Measurements from ENCODE around the gene B3GALT6. TPM values are rescaled to one million over a fixed set of nuclear protein-coding genes. Genes with fewer than 3 reads are reported as not detected.

Gene B3GALT6
- total and polyA plus RNA-seq, 2 experiments from 2014 or later = 5.5 to 26.5 TPM

GRCh38 chr1:1259540-1259939 lies 27.5 kb downstream of the B3GALT6 start:
- Mint-ChIP-seq H3K9me3 (no peaks in the 10 kb centered on the region), H3K36me3 (ENCODE audit: low read depth) (peaks cover 72% of the 10 kb centered on the region), H3K27ac (no peak overlapping the region), H3K4me1 (peaks cover 22% of the 10 kb centered on the region), H3K27me3 (ENCODE audit: insufficient read depth, low read depth, poor library complexity) (peaks cover 19% of the 10 kb centered on the region), H3K4me3 (no peak overlapping the region)
- Histone ChIP-seq H4K20me1 (replicated peaks; ENCODE audit: insufficient read depth) (peaks cover 23% of the 10 kb centered on the region), H3K79me2 (replicated peaks; ENCODE audit: insufficient read depth) (peaks cover 27% of the 10 kb centered on the region), H3K4me1 (ENCODE audit: insufficient read depth) (peaks cover 9% of the 10 kb centered on the region), H3K27me3 (ENCODE audit: insufficient read depth) (no peaks in the 10 kb centered on the region), H3F3A (replicated peaks; ENCODE audit: low read depth) (0 out of 2 replicates have a peak, but pooled peaks cover 10% of the 10 kb centered on the region), H3K4me3 (no peak overlapping the region), H3K36me3 (ENCODE audit: insufficient read depth) (peaks cover 20% of the 10 kb centered on the region; the same call in 1 of the 2 replicates), H3K27ac (ENCODE audit: low read depth) (no peak overlapping the region), H2AFZ (no peak overlapping the region), H3K4me2 (no peak overlapping the region), H3K9me2 (ENCODE audit: insufficient read depth) (no peaks in the 10 kb centered on the region)
- DNase-seq (ENCODE audit: low spot score) = no peak
- TF ChIP-seq REST (IDR thresholded peaks at IDR 0.05; ENCODE audit: unreplicated experiment) (no peak), ETS1 (IDR thresholded peaks at IDR 0.05) (no peak)
- ATAC-seq = no peak

GRCh38 chr1:1259951-1260600 lies 28.0 kb downstream of the B3GALT6 start:
- H4K20me1 ChIP-seq (replicated peaks; ENCODE audit: insufficient read depth) = peaks cover 27% of the 10 kb centered on the region
- H3K4me3 Mint-ChIP-seq = no peak overlapping the region
- no peak for ATAC-seq
- no peak overlapping the region for H3K27ac ChIP-seq (ENCODE audit: low read depth)
- H3K36me3 ChIP-seq (ENCODE audit: insufficient read depth) = peaks cover 20% of the 10 kb centered on the region; the same call in 1 of the 2 replicates
- no peak overlapping the region for H3K4me3 ChIP-seq
- peaks cover 22% of the 10 kb centered on the region for H3K4me1 Mint-ChIP-seq
- peaks cover 9% of the 10 kb centered on the region for H3K4me1 ChIP-seq (ENCODE audit: insufficient read depth)
- no peak overlapping the region for H3K4me2 ChIP-seq
- H3F3A ChIP-seq (replicated peaks; ENCODE audit: low read depth) = 0 out of 2 replicates have a peak, but pooled peaks cover 13% of the 10 kb centered on the region
- no peaks in the 10 kb centered on the region for H3K27me3 ChIP-seq (ENCODE audit: insufficient read depth)
- H2AFZ ChIP-seq = no peak overlapping the region
- no peak overlapping the region; the same call in 1 of the 2 replicates for H3K27ac Mint-ChIP-seq
- no peak for DNase-seq (ENCODE audit: low spot score)
- H3K36me3 Mint-ChIP-seq (ENCODE audit: low read depth) = peaks cover 71% of the 10 kb centered on the region
- H3K79me2 ChIP-seq (replicated peaks; ENCODE audit: insufficient read depth) = peaks cover 28% of the 10 kb centered on the region
- H3K9me3 Mint-ChIP-seq = no peaks in the 10 kb centered on the region
- no peaks in the 10 kb centered on the region for H3K9me2 ChIP-seq (ENCODE audit: insufficient read depth)
- H3K27me3 Mint-ChIP-seq (ENCODE audit: insufficient read depth, low read depth, poor library complexity) = peaks cover 19% of the 10 kb centered on the region
- TF ChIP-seq STAT1 (IDR thresholded peaks at IDR 0.05; ENCODE audit: unreplicated experiment) (no peak), EZH2 (IDR thresholded peaks at IDR 0.05; ENCODE audit: low read depth, unreplicated experiment) (no peak), JUNB (IDR thresholded peaks at IDR 0.05; ENCODE audit: unreplicated experiment) (no peak), ZNF114 (CRISPR knock-in tag; IDR thresholded peaks at IDR 0.05) (no peak), POLR2AphosphoS5 (IDR thresholded peaks at IDR 0.05; ENCODE audit: low read depth) (no peak), EZH2phosphoT487 (IDR thresholded peaks at IDR 0.05; ENCODE audit: unreplicated experiment) (no peak), REST (IDR thresholded peaks at IDR 0.05; ENCODE audit: unreplicated experiment) (no peak), ETS1 (IDR thresholded peaks at IDR 0.05) (no peak), ZNF331 (CRISPR knock-in tag; IDR thresholded peaks at IDR 0.05; ENCODE audit: low read depth) (no peak), CREB1 (CRISPR knock-in tag; IDR thresholded peaks at IDR 0.05; ENCODE audit: low read depth) (no peak)

Measured in GM23338 (cell line).